22Rv1 (cell line): ENCODE measurements around the gene DYNC2H1.
A peak's percentile ranks its signal among the peaks of the same experiment; 100 is the strongest.

Experiments
- H3K27ac ChIP-seq: fragments of 450-650 bp; 2 replicates; pipeline ENCODE4 v1.5.1; 2017
- CTCF ChIP-seq: fragments of 450-650 bp; IDR thresholded peaks from 2 replicates; pipeline ENCODE4 v1.5.1; 2017; ENCODE audit warnings: mild to moderate bottlenecking
- ZFX ChIP-seq: fragments of 450-650 bp; IDR thresholded peaks from 2 replicates; pipeline ENCODE4 v1.6.1; 2017; ENCODE audit warnings: antibody characterized with exemption, borderline replicate concordance

The DYNC2H1 gene

DNA sequence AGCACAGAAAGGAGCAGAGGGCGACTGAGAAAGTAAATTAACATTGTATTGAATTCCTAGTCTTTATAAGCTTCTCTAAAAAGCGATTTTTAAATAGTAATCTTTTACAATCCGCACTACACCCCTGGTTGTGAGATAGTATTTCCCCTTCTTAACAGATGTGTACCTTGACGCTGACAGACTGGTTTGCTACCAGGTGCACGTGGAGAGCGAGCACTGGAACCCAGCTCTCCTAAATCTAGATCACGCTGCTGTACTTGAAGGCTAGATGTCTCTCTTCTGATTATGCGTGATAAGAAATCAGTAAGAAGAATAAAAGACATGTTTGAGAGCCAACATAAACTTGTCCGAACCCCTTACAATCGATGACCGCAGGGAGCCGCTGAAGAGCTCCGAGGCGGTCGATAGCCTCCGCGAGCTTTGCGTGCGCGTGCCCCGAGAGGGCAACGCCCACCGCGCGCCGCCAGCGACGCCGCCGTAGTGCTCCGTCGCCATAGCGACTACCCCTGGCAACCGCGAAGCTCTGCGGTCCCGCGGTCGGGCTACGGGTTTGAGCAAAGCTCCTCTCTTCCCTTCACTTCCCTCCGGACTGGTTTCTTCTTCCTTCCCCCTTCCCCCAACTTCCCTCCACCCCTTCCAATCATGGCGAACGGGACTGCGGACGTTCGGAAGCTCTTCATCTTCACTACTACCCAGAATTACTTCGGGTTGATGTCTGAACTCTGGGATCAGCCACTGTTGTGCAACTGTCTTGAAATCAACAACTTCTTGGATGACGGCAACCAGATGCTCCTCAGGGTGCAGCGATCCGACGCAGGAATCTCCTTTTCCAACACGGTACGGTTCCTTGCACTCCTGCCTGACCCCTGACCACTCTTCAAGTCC is at the start of gene DYNC2H1:
Gene DYNC2H1 (plus strand): TSS at position 494 of the 885 bp plus-strand sequence. CDS start 149 bp downstream, at position 643.
- TF ChIP-seq ZFX (no peak), CTCF (peak; percentile 78)
- H3K27ac ChIP-seq, result peak within 1 kb of the TSS; percentile 75

DNA sequence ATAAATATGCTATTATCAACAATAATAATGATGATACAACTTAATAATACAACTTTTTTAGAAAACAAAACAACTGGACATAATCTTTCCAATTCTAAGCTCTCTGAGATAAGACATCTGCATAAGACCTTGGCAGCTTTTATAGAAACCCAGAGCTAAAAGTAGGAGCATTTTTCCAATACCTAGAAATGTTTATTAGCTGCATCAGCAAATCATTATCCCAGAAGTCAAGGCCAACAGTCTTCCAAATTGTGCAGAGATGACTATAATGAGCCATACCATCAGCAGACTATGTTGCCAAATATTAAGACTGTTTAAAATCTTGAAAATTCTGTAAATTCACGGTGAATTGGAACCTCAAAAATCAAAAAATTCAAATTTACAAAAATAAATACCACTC is 47.6 kb upstream of the DYNC2H1 start:
- no peak overlapping the region for H3K27ac ChIP-seq
- TF ChIP-seq CTCF, result no peak
- no peak for TF ChIP-seq ZFX

- TF ChIP-seq CTCF, result no peak
- TF ChIP-seq ZFX, result no peak
- H3K27ac ChIP-seq, result no peak overlapping the region
These were observed 42.1 kb upstream of the DYNC2H1 start for GRCh38 chr11:103067118-103067517.

DNA sequence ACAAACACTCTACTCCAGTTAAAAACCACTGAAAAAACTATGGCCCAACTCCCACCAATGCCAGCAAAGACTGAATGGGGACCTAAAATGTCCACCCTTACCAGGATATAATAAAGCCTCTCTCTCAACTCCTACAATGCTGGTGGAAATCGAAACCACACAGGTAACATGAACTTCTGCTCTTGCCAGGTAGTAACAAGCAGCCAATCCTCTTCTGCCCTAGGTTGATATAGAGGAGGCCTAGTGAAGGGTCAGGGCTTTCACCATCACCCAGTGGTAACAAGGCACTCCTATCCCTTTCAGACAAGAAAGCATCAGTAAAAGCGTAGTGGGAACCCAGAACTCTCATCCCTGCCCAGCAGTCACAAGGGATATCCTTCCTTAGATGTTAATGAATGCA is 39.9 kb upstream of the DYNC2H1 start:
- H3K27ac ChIP-seq, result no peak overlapping the region
- TF ChIP-seq CTCF (no peak), ZFX (no peak)

- H3K27ac ChIP-seq, result no peak overlapping the region
- TF ChIP-seq CTCF (no peak), ZFX (no peak)
These were observed 39.1 kb upstream of the DYNC2H1 start for GRCh38 chr11:103070142-103070541.

- TF ChIP-seq ZFX (no peak), CTCF (no peak)
- no peak overlapping the region for H3K27ac ChIP-seq
These were observed 38.2 kb upstream of the DYNC2H1 start for GRCh38 chr11:103071008-103071407.

GRCh38 chr11:103076361-103076760 is 32.9 kb upstream of the DYNC2H1 start:
- H3K27ac ChIP-seq, result no peak overlapping the region
- TF ChIP-seq ZFX (no peak), CTCF (no peak)
